Neutrophil (primary cell): ENCODE results near the gene GLG1.

Experiments
- H3K27ac ChIP-seq: fragments of 200-600 bp; sonication (generic); 2 replicates; pipeline ENCODE4 v1.5.1; 2016; ENCODE audit warnings: mild to moderate bottlenecking, moderate library complexity
- H3K27me3 ChIP-seq: fragments of 200-600 bp; sonication (generic); 2 replicates; pipeline ENCODE4 v1.6.0; 2016; ENCODE audit warnings: mild to moderate bottlenecking
- H3K36me3 ChIP-seq: fragments of 200-600 bp; sonication (generic); 2 replicates; pipeline ENCODE4 v1.5.1; 2017
- H3K4me1 ChIP-seq, 2 experiments: fragments of 200-600 bp in 1 of 2; sonication (generic) in 1 of 2; 1 replicate in 1 of 2; 2 replicates in 1 of 2; pipeline versions ENCODE4 v1.5.1 to v1.6.1; 2013 to 2016; ENCODE audit warnings: low read depth in 1 of 2, low read length in 1 of 2, mild to moderate bottlenecking in 1 of 2, moderate library complexity in 1 of 2; ENCODE audit not compliant: control insufficient read depth in 1 of 2, insufficient read depth in 1 of 2
- H3K4me3 ChIP-seq, 2 experiments: fragments of 200-600 bp in 1 of 2; sonication (generic) in 1 of 2; 1 replicate in 1 of 2; 2 replicates in 1 of 2; pipeline ENCODE4 v1.5.1; 2013 to 2016; ENCODE audit warnings: low read depth in 1 of 2, low read length in 1 of 2, mild to moderate bottlenecking in 1 of 2, moderate library complexity in 1 of 2
- H3K9me3 ChIP-seq: fragments of 200-600 bp; sonication (generic); 2 replicates; pipeline ENCODE4 v1.5.1; 2016
- TF ChIP-seq, protein P1 (sequence below): fragments of 200-600 bp; sonication (generic); IDR thresholded peaks from 2 replicates; pipeline ENCODE4 v1.5.1; 2016; ENCODE audit warnings: antibody characterized with exemption

Gene GLG1

DNA sequence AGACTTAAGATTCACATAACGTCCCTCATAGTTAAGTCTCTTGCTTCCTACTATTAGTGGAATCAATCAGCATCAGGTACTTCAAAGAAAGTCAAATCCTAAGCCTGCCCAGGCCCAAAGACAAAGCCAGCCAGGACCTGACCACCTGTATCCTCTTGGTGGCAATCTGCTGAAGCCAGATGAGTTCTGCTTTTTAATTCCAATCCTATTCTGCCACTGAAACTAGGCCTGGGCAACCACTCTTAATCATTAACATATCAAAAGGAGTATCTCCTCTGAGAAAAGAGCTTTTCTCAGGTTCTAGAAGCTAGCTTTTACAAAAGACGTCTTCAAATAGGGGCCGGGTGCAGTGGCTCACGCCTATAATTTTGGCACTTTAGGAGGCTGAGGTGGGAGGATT lies 15.1 kb upstream of the GLG1 start:
- H3K4me1 ChIP-seq, result no peaks in the 10 kb centered on the region
- no peaks in the 10 kb centered on the region for H3K27me3 ChIP-seq
- TF ChIP-seq, protein P1, sequence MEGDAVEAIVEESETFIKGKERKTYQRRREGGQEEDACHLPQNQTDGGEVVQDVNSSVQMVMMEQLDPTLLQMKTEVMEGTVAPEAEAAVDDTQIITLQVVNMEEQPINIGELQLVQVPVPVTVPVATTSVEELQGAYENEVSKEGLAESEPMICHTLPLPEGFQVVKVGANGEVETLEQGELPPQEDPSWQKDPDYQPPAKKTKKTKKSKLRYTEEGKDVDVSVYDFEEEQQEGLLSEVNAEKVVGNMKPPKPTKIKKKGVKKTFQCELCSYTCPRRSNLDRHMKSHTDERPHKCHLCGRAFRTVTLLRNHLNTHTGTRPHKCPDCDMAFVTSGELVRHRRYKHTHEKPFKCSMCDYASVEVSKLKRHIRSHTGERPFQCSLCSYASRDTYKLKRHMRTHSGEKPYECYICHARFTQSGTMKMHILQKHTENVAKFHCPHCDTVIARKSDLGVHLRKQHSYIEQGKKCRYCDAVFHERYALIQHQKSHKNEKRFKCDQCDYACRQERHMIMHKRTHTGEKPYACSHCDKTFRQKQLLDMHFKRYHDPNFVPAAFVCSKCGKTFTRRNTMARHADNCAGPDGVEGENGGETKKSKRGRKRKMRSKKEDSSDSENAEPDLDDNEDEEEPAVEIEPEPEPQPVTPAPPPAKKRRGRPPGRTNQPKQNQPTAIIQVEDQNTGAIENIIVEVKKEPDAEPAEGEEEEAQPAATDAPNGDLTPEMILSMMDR, result no peak
- no peak overlapping the region for H3K27ac ChIP-seq
- H3K9me3 ChIP-seq, result no peaks in the 10 kb centered on the region
- no peak overlapping the region for H3K4me3 ChIP-seq
- H3K36me3 ChIP-seq, result peaks cover 69% of the 10 kb centered on the region

DNA sequence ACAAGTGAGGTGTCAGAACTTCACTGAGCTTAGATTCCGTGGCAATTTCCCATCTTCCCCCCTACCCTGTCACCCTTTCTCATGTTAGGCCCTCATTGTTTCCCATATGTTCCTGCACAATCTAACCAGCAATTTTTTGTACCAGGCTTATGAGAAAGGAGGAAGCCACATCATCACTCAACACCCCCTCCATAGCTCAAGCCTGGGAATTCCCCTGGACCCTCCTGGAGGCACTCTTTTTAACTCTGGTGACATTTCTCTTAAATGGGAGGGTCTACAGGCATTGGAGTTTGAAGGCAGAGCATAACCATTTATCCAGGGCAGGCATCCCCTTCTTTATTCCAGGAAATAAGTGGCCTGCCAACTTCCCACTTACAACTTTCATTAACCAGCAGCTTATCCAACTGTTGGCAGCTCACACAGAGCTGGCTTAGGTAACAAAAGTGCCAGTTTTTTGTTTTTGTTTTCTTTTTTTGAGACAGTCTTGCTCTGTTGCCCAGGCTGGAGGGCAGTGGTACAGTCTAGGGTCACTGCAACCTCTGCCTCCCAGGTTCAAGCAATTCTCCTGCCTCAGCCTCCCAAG lies 10.4 kb upstream of the GLG1 start:
- TF ChIP-seq, protein P1, result no peak

DNA sequence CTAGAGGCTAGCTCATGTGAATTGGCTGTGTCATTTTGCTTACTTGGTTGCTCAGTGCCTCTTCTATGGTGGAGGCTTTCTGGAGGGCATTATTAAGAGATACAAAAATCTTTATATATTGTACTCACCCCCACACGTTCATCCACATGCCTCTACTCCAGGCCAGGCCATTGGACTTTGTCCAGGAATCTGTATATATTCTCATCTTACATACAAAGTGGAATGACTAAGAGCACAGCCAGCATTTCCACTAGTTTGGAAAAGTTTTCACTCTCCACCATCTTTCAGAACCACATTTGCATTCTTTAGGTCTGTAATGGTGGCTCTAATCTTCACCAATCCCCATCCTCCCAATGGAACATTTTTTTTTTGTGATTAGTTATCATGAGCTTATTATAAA lies 4.8 kb upstream of the GLG1 start:
- TF ChIP-seq, protein P1, result no peak
- H3K9me3 ChIP-seq, result no peaks in the 10 kb centered on the region
- H3K27me3 ChIP-seq, result peaks cover 8% of the 10 kb centered on the region
- H3K4me3 ChIP-seq, result no peak overlapping the region
- H3K4me1 ChIP-seq, result peaks cover 6 to 8% of the 10 kb centered on the region in 2 experiments
- H3K27ac ChIP-seq, result no peak overlapping the region
- peaks cover 6% of the 10 kb centered on the region for H3K36me3 ChIP-seq

More for the DNA sequence above, 10.4 kb upstream of the GLG1 start:
- Histone ChIP-seq H3K9me3 (no peaks in the 10 kb centered on the region), H3K4me1 (no peaks in the 10 kb centered on the region), H3K4me3 (no peak overlapping the region), H3K27ac (no peak overlapping the region), H3K27me3 (no peaks in the 10 kb centered on the region), H3K36me3 (peaks cover 27% of the 10 kb centered on the region)

DNA sequence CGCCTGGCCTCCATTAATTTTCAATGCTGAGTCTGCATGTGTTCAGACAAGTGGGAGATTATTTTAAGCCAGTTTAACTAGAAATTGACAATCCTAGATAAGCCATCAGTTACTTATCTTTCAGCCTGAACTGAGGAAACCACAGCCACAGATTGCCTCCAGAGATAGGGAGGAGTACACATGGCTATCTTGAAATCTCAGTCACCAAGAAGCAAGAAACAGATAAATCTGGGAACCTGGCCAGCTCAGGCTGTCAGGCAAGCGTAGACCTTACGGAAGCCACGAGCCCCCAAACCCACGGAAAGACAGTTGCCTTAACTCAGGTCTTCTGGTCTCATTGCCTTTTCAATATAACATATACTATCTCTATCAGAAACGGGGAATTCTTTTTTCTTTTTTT lies 2.0 kb upstream of the GLG1 start:
- Histone ChIP-seq H3K9me3 (no peaks in the 10 kb centered on the region), H3K4me3 (no peak overlapping the region), H3K27ac (no peak overlapping the region), H3K36me3 (no peaks in the 10 kb centered on the region), H3K4me1 (peaks cover 24 to 25% of the 10 kb centered on the region in 2 experiments), H3K27me3 (peaks cover 8% of the 10 kb centered on the region)
- TF ChIP-seq, protein P1, result no peak

DNA sequence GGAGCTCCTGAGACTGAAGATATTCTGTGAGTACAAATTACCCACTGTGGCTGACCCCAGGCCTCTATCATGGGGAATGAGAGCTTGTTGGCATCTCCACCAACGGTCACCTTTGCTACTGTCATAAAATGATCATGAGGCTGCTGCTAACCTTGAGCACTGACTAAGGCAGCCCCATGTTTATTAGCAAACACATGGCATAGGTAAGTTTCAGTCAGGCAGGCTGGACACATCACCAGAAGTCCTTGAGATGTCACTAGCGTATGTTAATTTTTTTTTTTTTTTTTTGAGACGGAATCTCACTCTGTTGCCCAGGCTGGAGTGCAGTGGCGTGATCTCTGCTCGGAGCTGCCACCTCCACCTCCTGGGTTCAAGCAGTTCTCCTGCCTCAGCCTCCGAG lies 1.5 kb upstream of the GLG1 start:
- no peaks in the 10 kb centered on the region for H3K36me3 ChIP-seq
- H3K27me3 ChIP-seq, result peaks cover 8% of the 10 kb centered on the region
- peaks cover 24 to 25% of the 10 kb centered on the region in 2 experiments for H3K4me1 ChIP-seq
- H3K27ac ChIP-seq, result no peak overlapping the region
- H3K9me3 ChIP-seq, result no peaks in the 10 kb centered on the region
- TF ChIP-seq, protein P1, result no peak
- no peak overlapping the region for H3K4me3 ChIP-seq
